Lung microvascular endothelial cell (primary cell): ENCODE measurements around the gene LRRN3. TPM values are rescaled to one million over a fixed set of nuclear protein-coding genes. Genes with fewer than 3 reads are reported as not detected.

Experiments
- DNase-seq, 2 donors: peaks; one replicate each; pipeline versions ENCODE4 v3.0.0 to v3.0.0-alpha.2; 2010; ENCODE audit warnings: low read depth in 2 of 2
- total RNA-seq: library from RNA; depleted of rRNA; stranded (reverse); fragments of >200 nt; gene quantifications from 2 replicates; pipeline ENCODE4 v1.2.1, GENCODE V29; 2014

LRRN3 gene
- total RNA-seq, 1 donor from 2014 or later, result not detected

GRCh38 chr7:111077001-111077400 lies 13.9 kb upstream of the LRRN3 start:
- DNase-seq, result no peak

GRCh38 chr7:111080495-111081105 lies 10.3 kb upstream of the LRRN3 start:
- DNase-seq, result no peak

GRCh38 chr7:111081546-111082267 lies 9.2 kb upstream of the LRRN3 start:
- no peak for DNase-seq

- DNase-seq, result no peak
Observed at GRCh38 chr7:111082351-111082750, 8.6 kb upstream of the LRRN3 start.

- peak; percentile 11 to 64 for DNase-seq
Observed at GRCh38 chr7:111083413-111083812, 7.5 kb upstream of the LRRN3 start.

- DNase-seq, result no peak
Observed at GRCh38 chr7:111085356-111085755, 5.6 kb upstream of the LRRN3 start.

- peak in 1 of 2 donors; percentile 12 for DNase-seq
Observed at GRCh38 chr7:111086532-111086931, 4.4 kb upstream of the LRRN3 start.

GRCh38 chr7:111088328-111088727 lies 2.6 kb upstream of the LRRN3 start:
- DNase-seq, result no peak

GRCh38 chr7:111089822-111090426 lies 1.0 kb upstream of the LRRN3 start:
- DNase-seq, result peak; percentile 52 to 69

- DNase-seq, result peak in 1 of 2 donors; percentile 36
Observed at GRCh38 chr7:111091593-111092358, 849 bp downstream of the LRRN3 start.

- no peak for DNase-seq
Observed at GRCh38 chr7:111092406-111093236, 1.7 kb downstream of the LRRN3 start.

GRCh38 chr7:111093496-111093895 lies 2.6 kb downstream of the LRRN3 start:
- no peak for DNase-seq

- no peak for DNase-seq
Observed at GRCh38 chr7:111094419-111094818, 3.5 kb downstream of the LRRN3 start.

- DNase-seq, result no peak
Observed at GRCh38 chr7:111096997-111097396, 6.1 kb downstream of the LRRN3 start.

- DNase-seq, result peak; percentile 39 to 53
Observed at GRCh38 chr7:111098011-111098925, 7.3 kb downstream of the LRRN3 start.

GRCh38 chr7:111098926-111099250 lies 8.0 kb downstream of the LRRN3 start:
- DNase-seq, result no peak

GRCh38 chr7:111101856-111102646 lies 11.1 kb downstream of the LRRN3 start:
- no peak for DNase-seq

- DNase-seq, result no peak
Observed at GRCh38 chr7:111103136-111103535, 12.2 kb downstream of the LRRN3 start.

- DNase-seq, result no peak
Observed at GRCh38 chr7:111103678-111104274, 12.8 kb downstream of the LRRN3 start.
